ENCODE data around the gene FAM107B.

Gene FAM107B

DNA sequence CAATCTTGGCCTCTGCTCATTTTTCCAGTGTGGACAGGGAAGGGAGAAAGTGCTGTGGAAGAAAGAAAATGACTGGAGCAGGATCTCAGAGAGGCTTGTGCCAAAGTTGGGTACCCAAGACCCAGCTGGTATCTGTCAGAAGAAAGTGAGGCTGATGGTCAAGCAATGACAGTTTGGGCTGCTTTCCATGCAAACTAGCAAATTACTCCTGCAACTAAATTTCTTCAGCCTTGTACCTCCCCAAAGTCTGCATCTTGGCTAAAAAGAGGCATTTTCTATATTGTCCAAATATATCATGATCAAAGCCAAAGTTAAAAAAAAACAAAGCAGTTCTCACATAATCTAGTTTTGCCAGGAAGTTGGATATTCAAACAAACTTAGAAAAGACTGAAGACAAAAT, 235.5 kb downstream of the FAM107B start:
- DNase-seq (ENCODE audit: extremely low read depth, low read depth), result no peak
- TF ChIP-seq CTCF (IDR thresholded peaks at IDR 0.05; ENCODE audit: low read depth, low read length, missing control alignments), result no peak

GRCh38 chr10:14536241-14537213, 238.2 kb downstream of the FAM107B start:
- no peak for DNase-seq (ENCODE audit: extremely low read depth, low read depth)
- H3K4me3 ChIP-seq (replicated peaks; ENCODE audit: low read depth, low read length), result no peak overlapping the region
- TF ChIP-seq CTCF (IDR thresholded peaks at IDR 0.05; ENCODE audit: low read depth, low read length, missing control alignments), result peak; percentile 66

More for the DNA sequence above, 235.5 kb downstream of the FAM107B start:
- no peak overlapping the region for H3K4me3 ChIP-seq (replicated peaks; ENCODE audit: low read depth, low read length)

DNA sequence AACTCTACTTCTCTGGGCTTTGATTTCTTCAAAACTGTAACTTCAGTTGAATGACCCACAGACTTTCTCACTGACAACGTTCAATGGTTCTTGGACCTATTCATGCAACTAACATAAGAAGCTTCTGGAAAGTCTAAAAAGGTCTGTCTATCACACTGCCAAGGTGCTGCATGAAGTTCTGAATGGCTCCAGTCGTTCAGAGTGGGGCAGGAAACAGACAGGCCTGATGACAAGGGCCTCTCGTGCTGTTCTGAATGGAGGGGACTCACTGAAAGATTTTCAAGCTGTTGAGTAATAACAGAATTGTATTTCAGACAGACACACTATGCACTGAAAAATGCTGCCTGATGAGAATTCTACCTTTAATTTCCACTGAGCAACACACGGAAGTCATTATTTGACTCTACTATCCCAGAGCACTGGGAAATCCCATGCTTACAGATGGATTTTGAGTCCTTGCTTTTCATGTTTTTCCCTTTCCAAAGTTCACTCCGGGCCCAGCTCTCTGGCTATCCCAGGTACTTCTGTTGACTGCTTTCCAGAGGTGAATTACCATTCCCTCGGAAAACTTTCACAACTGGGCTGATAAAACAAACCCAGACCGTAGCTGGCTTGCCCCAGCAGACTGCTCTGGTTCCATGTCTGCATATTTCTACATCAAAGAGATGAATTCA, 239.1 kb downstream of the FAM107B start:
- no peak for TF ChIP-seq CTCF (IDR thresholded peaks at IDR 0.05; ENCODE audit: low read depth, low read length, missing control alignments)
- DNase-seq (ENCODE audit: extremely low read depth, low read depth), result no peak
- no peak overlapping the region for H3K4me3 ChIP-seq (replicated peaks; ENCODE audit: low read depth, low read length)

DNA sequence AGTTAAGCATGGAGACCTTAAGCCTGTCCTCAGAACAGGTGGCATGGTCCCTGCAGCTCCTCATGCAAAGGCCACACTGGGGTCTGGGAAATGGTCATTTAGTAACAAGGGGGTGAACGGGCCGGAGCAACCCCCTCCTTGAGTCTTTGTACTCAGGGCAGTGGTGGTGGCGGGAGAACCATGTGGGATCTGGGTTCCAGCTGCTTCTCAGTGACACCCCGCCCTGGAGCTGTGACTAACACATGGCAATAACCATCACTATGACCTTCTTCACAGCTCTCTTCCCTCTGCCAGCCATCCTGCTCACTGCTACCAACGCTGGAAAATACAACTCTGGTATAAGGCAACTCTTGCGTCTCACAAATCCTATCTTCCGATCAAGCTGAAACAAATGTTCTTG, 240.5 kb downstream of the FAM107B start:
- DNase-seq (ENCODE audit: extremely low read depth, low read depth), result no peak
- no peak for TF ChIP-seq CTCF (IDR thresholded peaks at IDR 0.05; ENCODE audit: low read depth, low read length, missing control alignments)
- no peak overlapping the region for H3K4me3 ChIP-seq (replicated peaks; ENCODE audit: low read depth, low read length)

DNA sequence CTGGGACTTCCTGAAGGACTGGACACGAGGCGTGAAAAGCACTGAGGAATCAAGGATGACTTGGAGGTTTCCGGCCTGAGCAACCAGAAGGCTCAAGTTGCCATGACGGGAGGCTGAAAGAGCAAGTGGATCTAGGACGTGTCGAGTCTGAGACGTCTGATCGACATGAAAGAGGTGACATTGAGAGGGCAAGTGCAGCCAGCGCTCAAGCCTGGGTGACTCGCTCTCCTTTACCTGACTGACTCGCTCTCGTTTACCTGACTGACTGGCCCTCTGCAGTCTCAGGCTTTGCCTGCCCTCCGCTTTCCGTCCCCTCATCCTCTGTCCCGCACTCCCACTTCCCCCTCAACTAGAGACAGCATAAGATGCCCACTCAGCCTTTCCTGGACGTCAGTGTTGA, 241.4 kb downstream of the FAM107B start:
- no peak for TF ChIP-seq CTCF (IDR thresholded peaks at IDR 0.05; ENCODE audit: low read depth, low read length, missing control alignments)
- DNase-seq (ENCODE audit: extremely low read depth, low read depth), result no peak
- no peak overlapping the region for H3K4me3 ChIP-seq (replicated peaks; ENCODE audit: low read depth, low read length)

GRCh38 chr10:14532473-14533251, 242.0 kb downstream of the FAM107B start:
- no peak for DNase-seq (ENCODE audit: extremely low read depth, low read depth)
- TF ChIP-seq CTCF (IDR thresholded peaks at IDR 0.05; ENCODE audit: low read depth, low read length, missing control alignments), result no peak
- no peak overlapping the region for H3K4me3 ChIP-seq (replicated peaks; ENCODE audit: low read depth, low read length)

All from HFF-Myc (cell line).